T-helper 2 cell (primary cell): ENCODE measurements around the gene NANOS3.
A peak's percentile ranks its signal among the peaks of the same experiment; 100 is the strongest.
"Not testable (repeated sequence)": the region's sequence is repeated elsewhere in the genome, so short reads cannot be mapped to it uniquely, and the experiment has no call there.

ENCODE experiments used
- DNase-seq, 5 experiments: peaks; one replicate each; pipeline versions ENCODE4 v3.0.0 to v3.0.0-alpha.2; 2012 to 2022

NANOS3 gene

GRCh38 chr19:13843104-13843921, 33.6 kb upstream of the NANOS3 start:
- no peak for DNase-seq

GRCh38 chr19:13844130-13844631, 32.8 kb upstream of the NANOS3 start:
- no peak for DNase-seq

GRCh38 chr19:13846557-13847406, 30.2 kb upstream of the NANOS3 start:
- DNase-seq, result peak; percentile 87 to 100 (median 96)

GRCh38 chr19:13847407-13848339, 29.3 kb upstream of the NANOS3 start:
- DNase-seq, result peak; percentile 68 to 85 (median 80)

GRCh38 chr19:13848340-13848677, 28.6 kb upstream of the NANOS3 start:
- no peak for DNase-seq

GRCh38 chr19:13848798-13849676, 27.9 kb upstream of the NANOS3 start:
- no peak for DNase-seq

- DNase-seq, result peak in 4 of 5 experiments; percentile 39 to 67 (median 46)
These were observed 26.7 kb upstream of the NANOS3 start for GRCh38 chr19:13849991-13850909.

GRCh38 chr19:13850910-13851733, 25.8 kb upstream of the NANOS3 start:
- DNase-seq, result peak in 2 of 5 experiments; percentile 43

GRCh38 chr19:13851734-13852114, 25.2 kb upstream of the NANOS3 start:
- not testable (repeated sequence) for DNase-seq

- DNase-seq, result not testable (repeated sequence)
These were observed 24.7 kb upstream of the NANOS3 start for GRCh38 chr19:13852171-13852707.

- DNase-seq, result no peak
These were observed 20.4 kb upstream of the NANOS3 start for GRCh38 chr19:13856497-13856896.

GRCh38 chr19:13859361-13859880, 17.5 kb upstream of the NANOS3 start:
- DNase-seq, result no peak

GRCh38 chr19:13860679-13861391, 16.1 kb upstream of the NANOS3 start:
- DNase-seq, result no peak

- DNase-seq, result no peak
These were observed 15.6 kb upstream of the NANOS3 start for GRCh38 chr19:13861392-13861713.

GRCh38 chr19:13861714-13862531, 15.0 kb upstream of the NANOS3 start:
- peak; percentile 78 to 87 (median 85) for DNase-seq

- DNase-seq, result no peak
These were observed 12.8 kb upstream of the NANOS3 start for GRCh38 chr19:13864046-13864666.
